ENCODE results near the gene IL1RAPL1.

Gene IL1RAPL1

DNA sequence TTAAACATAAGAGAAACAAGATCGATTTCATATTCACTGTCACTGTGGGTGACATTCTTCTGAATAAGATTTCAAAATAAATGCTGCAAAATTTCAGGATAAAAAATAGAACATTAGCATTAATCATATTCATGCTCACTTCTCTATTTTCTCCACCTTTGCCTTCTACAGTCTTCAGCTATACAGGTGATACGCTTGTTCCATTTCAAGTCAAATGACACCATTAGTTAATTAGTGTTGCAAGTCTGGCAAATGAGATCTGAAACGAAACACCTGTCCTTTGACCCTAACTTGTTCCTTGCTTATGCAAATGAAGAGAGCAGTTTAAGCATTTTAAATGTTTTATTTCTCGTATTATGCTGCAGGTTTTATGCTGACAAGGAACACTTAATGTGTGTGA is 960.6 kb downstream of the IL1RAPL1 start:
- DNase-seq = no peak

DNA sequence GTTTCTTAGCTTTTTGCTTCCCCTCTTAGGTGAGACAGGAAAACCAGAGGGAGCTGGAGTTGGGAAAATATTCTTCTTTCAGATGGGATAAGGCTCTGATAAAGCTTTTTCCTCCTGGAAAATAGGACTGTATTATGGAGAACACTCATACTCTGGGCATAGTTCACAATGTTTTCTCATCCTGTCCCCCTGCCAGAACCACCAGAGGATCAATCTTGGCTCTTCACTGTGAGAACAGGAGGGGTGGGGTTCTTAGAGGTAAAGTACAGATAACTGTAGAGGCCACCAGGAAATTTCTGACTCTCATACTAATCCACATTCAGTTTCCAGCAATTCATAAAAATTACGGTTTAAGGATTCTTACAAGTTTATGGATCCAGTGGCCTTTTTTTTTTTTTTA is 966.3 kb downstream of the IL1RAPL1 start:
- no peak for DNase-seq

DNA sequence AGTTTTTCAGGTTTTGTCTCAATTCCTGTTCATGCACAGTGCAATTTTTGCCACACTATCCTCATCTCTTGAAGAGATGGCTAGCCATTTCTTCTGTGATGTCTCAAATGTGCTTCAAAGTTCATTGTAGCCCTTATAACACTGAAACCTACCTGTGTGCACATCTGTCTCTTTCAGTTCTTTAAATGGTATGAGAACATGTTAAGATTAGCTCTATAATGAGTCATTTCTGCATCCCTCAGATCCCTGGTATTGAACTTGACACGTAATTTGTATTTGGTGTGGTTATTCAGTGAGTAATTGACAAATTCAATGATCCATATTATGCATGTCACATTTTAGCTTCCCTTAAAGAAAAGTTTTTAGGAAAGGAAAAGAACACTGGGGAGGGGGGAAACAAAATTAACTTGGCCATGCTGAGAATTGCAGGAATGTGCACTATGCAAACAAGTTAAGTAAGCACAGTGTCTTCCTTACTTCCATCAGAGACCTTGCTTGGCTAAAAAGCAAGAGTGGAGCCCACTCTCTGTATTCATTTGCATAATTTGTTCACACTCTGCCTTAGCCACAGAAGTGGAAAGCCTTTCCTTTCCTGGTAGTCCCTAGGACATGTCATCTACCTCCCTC is 968.3 kb downstream of the IL1RAPL1 start:
- DNase-seq = no peak

DNA sequence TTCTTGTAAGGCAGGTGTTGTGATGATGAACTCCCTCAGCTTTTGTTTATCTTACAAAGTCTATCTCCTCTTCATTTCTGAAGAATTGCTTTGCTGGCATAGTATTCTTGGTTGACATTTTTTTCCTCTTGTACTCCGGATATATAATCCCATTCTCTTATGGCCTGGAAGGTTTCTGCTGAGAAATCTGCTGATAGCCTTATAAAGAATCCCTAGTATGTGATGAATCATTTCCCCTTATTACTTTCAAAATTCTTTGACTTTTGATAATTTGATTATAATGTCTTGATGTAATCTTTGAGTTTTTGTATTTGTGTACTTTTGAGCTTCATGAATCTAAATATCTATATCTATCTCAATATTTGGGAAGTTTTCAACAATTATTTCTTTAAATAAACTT is 972.8 kb downstream of the IL1RAPL1 start:
- DNase-seq = no peak

DNA sequence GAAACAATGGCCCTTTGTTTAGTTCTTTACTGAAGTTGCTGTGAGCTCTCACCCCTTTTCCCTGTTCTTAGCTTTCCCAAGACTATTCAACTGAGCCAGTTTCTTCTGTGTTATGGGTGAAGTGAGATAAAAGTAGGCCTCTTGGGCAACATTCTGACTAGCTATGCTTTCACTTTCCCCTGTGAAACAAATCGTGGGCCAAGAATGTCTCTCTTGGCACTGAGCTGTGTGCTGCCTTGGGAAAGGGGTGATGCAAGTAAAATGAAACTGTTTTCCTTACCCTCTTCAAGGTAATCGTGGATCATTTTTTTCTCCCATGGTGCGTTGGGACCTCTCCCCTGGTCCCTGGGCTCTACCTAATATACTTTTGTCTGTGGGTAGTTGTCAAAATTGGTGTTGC is 974.2 kb downstream of the IL1RAPL1 start:
- no peak for DNase-seq

DNA sequence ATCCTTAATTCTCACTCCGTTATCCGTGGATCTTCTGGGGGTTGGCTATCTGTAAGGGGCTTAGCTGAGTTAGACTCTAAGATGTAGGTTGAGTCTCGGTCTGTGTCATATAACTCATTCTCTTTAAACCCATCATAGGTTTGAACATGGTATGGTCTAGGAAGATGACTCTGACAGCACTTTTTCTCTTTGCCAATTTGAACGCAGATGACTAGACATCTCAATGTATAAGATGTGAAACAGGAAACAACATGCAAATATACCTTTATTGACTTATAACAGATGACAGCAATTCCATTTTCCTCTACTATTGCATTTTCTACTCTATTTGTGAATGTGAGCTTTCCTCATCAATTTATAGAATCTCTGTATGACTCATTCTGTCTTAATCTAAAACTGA is 993.3 kb downstream of the IL1RAPL1 start:
- DNase-seq = no peak

DNA sequence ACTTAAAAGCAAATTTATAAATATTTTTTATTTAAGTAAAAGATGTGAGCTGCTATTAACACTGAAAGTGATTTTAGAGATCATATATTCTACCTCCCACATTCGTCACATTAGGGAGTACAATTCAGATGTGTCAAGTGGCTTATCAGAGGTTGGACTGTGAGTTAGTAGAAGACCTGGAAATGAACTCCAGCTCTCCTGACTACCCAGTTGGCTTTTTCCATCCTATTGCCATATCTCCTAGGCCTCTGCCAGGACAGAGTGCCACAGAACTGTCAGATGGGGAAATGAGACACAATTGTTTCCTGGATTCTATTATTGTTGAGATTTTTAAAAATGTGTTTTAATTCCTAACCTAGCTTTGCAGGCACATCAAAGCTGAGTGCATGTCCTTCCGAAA is 994.0 kb downstream of the IL1RAPL1 start:
- DNase-seq = no peak

DNA sequence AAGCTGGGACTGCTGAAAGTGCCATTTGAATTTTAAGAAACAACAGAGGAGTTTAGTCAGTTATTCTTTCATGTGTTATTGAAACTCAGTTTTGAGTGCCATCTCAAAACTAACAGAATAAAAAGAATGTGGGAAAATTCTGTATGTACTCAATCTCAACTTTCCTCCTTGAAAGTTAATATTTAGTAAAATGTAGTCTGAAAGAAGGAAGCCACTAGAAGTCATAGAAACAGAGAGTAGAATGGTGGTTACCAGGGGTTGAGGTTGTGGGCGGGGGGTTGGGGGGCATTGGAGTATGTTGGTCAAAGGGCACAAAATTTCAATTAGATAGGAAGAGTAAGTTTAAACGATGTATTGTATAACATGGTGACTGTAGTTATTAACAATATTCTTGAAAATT is 999.9 kb downstream of the IL1RAPL1 start:
- no peak for DNase-seq

DNA sequence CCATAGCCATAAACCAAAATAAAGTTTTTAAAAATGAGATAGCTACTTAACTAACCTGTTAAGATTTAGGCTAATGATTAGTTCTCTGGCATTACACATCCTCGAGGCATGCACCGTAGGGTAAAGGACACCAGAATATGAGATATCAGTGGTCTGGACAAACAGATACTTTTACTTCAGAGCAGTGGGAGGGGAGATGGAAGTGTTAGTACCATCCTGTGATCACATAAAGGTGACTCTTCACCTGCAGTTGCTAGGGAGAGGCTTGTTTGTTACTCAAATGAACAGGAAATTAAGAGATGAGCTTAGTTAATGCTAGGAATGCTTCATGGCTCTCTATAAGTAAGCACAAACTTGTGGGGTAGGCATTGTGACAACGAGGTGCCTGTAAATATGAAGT is 1003.7 kb downstream of the IL1RAPL1 start:
- no peak for DNase-seq

DNA sequence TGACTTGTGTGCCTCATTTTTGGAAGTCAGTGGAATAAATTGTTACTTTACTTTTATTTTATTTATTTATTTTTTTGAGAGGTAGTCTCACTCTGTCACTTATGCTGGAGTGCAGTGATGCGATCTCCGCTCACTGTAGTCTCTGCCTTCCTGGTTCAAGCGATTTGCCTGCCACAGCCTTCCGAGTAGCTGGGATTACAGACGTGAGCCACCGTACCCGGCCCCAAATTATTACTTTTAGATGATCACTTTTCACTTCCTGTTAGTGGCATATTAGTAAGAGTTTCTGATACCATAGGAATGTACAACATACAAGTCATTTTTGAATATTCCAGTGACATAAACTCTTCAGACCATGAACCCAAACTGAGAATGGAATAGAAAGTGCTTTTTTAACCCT is 1017.1 kb downstream of the IL1RAPL1 start:
- DNase-seq = no peak

DNA sequence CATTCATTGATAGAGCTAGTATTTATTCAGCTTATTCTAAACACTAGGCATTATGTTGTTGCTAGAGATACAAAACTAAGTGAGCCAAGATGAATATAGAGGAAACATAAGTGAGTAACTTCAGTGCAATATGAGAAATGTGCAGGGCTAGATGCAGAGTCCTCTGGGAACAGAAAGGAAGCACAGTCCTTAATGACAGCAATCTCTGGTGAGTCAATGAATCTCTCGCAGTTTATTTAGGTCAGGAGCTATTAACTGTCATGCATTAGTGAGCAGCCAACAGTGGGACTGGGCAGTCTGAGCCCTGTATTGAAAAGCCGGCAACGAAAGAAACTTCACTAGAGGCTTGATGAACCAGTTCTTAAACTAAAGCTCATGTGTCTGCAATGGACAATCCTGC is 1030.0 kb downstream of the IL1RAPL1 start:
- no peak for DNase-seq

DNA sequence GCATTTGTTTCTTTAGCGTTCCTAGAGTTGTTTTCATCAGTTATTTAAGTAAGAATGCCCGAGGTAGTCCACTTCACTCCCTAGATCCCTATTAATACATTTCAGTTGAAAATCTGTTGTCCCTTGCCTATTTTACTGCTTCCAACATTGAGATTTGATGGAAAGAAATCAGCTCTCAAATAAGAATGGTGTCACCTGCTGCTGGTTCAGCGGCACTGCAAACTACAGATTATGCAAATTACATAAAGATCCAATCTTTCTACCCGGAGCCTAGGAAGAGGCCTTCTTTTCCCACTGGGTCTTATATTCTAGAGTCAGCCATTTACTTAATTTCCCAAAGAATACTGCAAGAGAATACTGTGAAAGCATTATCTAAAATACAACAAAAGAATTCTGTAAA is 1030.5 kb downstream of the IL1RAPL1 start:
- DNase-seq = no peak

DNA sequence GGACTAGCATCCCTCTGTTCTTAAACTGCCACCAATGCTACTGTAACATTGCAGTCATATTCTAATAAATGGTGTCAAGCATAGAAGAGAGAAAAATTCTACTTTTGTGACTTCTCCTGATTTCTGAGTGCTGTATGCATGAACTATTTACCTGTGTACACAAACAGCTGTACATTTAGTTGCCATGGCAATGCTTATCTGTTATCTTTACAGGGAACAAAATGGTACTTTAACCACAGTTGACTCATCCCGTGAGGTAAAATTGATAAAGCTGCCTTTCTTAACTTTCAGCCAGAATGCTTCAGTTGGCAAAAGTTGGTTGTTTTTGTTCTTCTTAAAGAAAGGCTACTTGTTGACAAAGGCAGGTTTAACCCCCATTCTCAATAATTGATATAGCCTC is 1040.6 kb downstream of the IL1RAPL1 start:
- no peak for DNase-seq

DNA sequence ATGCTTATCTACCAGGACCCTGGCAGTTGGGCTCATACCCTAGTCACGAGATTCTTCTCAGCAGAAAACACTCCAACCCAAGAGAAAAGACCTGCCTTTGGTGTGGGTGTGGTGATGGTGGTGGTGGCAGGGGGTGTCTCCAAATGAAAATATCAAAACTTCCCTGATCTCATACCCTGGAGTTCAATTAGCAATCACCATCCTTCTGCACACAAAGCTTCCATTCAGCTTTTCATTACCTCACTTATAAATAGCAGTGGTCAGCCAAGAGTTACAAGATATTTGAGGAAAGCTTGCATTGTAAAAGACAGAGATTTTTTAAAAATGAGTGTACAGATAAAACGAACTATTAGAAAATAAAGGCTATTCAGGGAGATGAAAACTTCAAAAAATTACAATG is 1047.3 kb downstream of the IL1RAPL1 start:
- DNase-seq = no peak

DNA sequence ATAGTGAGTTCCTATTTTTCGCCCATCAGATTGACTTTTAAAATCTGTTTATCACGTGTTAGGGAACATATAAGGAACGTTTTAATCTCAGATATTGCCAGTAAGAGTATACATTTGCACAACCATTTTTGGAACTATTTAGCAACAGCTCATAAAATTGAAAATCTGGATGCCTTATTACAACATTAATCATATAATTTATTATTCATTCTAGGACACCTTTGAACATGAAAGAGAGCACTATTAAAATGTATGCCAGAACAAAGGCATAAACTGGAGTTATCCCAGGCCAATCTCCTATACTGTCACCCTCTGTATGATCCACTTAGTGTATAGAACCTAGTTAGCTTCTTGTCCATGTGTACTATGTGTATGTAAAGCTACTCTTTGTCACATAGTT is 1049.1 kb downstream of the IL1RAPL1 start:
- DNase-seq = no peak

DNA sequence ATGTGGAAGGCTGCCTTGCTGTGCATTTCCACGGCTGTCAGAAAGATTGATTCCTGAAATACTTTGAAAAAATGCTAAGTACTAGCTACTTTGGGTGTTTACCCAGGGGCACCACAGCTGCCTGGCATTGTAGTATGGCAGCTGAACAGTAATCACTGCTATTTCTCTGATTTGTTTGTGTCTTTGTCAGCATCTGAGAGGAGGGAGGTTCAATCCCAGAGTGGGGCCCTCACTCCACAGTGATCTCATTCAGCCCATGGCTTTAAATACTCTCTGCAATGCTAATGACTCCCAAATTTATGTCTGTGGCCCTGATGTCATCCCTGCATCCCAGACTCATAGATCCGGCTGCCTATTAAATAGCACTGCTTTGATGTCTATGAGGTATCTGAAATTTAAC is 1052.9 kb downstream of the IL1RAPL1 start:
- DNase-seq = no peak

DNA sequence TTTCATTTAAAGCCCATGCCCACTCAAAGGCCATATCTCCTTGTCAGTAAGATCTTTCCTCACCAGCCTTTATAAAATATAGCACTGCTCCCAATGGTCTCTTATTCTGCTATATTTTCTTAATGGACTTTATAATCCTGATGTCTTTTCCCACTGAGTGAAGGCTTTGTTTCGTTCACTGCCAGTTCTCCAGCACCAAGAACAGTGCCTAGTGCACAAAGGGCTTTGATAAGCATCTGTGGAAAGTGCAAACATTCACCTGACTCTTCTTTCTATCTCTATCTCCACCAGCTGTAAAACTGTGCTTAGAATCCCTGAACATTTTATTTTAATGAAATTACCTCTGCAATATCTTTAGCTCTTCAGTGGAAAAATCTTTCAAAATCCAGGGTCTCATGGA is 1054.2 kb downstream of the IL1RAPL1 start:
- no peak for DNase-seq

DNA sequence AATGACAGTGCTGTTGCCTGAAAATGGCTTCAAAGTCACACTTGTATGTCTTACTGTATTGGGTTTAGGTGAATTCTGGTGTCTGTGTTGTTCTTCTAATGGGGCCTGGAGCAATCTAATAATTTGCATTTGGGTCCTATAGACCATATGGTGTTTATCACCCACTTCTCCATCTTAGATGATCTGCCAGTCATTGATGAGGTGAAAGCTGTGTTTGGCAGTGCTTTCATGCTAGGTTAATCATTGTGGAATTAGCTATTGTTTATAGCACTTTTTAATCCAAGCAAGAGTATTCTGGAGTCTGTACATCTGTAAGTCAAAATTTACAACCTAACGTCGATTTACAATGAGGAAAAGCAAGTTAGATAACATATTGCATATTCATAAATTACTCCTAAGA is 1055.9 kb downstream of the IL1RAPL1 start:
- no peak for DNase-seq

DNA sequence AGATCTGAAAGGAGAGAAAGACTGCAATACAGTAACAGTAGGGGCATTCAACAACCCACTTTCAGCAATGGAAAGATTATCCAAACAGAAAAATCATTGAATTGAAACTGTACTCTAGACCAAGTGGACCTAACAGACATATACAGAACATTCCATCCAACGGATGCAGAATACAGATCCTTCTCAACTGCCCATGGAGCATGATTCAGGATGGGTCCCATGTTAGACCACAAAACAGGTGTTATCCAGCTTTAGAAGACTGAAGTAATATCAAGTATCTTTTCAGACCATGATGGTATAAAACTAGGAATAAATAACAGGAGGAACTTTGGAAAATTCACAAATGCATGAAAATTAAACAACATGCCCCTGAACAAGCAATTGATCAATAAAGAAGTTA is 1060.9 kb downstream of the IL1RAPL1 start:
- no peak for DNase-seq

DNA sequence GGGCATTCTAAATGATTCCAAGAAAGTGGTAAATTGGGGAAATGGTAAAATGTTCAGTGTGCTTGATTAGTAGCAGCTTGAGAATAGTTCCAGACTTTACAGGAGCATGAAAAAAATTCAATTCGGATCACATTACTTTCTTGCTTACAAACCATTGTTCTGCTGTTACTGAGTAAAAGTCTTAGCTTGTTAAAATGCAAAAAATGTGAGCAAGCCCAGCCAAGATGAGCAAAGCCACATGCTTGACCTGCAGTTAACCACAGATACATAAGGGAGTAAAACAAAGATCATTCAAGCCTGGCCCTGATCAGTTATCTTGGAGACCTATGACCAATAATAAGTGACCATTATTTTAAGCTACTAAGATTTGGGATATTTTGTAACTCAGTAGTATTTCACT is 1065.2 kb downstream of the IL1RAPL1 start:
- no peak for DNase-seq

DNA sequence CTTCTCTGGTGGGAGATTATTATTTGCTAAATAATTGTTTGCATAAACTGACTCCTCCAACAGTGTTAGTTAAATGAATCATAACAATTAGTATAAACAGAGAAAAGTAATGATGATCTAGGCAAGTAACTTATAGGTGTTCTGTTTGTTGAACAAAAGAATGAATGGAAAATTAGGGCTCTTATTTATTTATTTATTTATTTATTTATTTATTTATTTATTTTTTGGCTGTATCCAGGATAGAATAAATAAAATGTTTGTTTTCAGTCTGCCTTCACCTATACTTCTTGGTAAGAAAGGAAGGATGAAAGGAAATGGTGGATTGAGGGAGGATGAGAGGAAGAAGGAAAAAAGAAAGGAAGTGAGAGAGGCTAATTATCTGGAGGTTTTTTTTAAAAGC is 1066.5 kb downstream of the IL1RAPL1 start:
- no peak for DNase-seq

DNA sequence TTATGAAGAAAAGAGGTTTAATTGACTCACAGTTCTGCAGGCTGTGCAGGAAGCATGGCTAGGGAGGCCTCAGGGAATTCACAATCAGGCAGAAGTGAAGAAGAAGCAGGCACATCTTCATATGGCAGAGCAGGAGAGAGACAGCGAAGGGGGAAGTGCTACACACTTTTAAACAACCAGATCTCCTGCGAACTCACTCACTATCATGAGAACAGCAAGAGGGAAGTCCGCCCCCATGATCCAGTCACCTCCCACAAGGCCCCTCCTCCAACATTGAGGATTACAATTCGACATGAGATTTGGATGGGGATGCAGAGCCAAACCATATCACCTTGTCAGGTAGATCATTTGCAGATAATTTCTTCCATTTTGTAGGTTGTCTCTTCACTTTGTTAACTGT is 1072.7 kb downstream of the IL1RAPL1 start:
- DNase-seq = no peak

DNA sequence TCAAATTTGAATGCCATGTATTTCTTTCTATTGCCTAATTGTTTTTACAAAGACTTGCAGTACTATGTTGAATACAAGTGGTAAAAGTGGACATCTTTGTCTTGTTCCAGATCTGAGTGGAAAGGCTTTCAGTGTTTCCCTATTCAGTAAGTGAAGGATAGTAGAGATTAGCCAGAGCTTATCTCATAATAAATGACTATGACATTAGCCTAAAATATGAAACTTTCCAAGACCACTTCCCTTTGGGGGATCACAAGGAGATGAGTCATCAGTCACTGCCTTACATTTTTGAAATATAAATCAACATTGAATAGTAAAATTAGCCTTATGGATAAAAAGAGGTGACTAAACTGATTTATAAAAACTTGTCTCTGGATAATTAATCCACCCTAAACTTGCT is 1074.0 kb downstream of the IL1RAPL1 start:
- no peak for DNase-seq

DNA sequence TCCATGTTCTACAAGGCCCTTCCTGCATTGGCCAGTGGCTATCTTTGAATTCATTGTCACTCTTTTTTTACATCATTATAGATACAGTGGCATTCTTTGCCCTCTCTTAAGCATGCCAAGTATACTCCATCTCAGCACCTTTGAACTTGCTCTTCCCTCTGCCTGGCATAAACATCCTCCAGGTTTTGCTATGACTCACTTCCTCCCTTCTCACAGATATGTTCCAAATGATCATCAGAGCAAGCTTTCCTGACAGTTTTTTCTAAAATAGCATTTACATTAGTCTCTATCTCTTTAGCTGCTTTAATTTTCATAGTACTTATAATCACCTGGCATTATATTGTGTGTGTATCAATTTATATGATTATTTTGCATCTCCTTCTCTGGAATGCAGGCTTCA is 1074.9 kb downstream of the IL1RAPL1 start:
- DNase-seq = no peak

DNA sequence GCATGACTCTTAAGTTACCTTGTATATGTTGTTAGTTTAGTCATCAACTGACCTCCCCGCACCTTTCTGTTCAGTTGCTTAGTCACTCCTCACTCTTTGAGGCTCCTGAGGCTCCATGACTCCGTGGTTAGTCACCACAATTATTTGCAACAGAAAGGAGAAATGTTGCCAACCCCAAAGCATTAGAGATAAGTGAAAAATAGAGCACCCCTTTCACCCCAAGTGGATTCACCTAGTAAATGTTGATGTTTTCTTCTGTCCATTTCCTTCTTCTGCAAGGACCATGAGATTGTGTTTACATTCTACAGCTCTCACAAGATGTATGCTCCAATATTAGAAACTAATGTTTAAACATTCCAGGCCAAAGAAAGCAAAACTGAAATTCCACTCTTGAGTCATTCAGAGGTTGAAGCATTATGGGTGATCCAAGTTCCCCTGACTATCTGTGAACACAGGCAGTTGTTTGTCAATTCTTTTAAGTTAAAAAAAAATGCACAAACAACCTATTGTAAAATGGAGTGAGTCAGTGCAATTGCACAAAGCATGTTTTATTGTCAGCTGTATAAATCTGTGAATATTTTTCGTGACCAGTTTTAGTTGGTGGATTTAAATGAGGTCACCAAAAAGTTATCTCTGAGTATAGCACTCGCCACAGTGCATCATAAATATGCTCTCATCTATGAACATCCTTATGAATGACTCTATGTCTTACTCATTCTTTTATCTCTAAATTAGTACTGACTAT is 1075.7 kb downstream of the IL1RAPL1 start:
- no peak for DNase-seq
